ENCODE measurements around the gene B4GALNT3.

DNA sequence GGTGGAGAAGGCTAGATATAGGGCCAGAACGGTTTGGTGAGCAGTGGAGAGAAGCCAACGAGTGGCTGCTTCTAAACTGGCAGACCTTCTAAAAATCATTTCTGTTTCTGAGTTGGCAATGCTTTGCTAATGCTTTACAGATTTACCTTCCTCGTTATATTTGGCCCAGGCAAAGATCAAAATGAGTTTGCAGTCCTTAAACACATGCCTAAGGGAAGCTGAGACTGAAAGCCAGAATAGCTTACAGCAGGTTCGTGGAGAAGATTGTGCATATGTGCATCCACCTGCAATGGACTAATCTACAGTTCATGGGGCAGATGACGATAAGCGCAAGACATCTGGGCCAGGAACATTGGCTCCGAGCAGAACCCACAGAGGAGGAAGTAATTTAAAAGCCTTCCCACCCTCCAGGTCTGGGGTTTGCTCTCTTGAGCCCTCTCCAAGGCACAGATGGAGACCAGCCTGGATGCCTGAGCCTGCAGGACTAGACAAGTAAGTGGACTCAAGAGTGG lies 104.1 kb downstream of the B4GALNT3 start:
- no peak for TF ChIP-seq CTCF (conservative IDR thresholded peaks at IDR 0.05 in 1 of 2, IDR thresholded peaks at IDR 0.05 in 1 of 2; ENCODE audit: low read depth in 1 of 2, low read length in 2 of 2)
- no peak for TF ChIP-seq EZH2 (IDR thresholded peaks at IDR 0.05; ENCODE audit: low read length, missing control alignments)

Data from fibroblast of lung (primary cell).